Activated CD4-positive, CD25-positive, alpha-beta regulatory T cell (primary cell): ENCODE data around the gene HCK.
"Not testable (repeated sequence)": the region's sequence is repeated elsewhere in the genome, so short reads cannot be mapped to it uniquely, and the experiment has no call there.

Source experiments
- DNase-seq, 4 experiments: peaks; one replicate each; lab custom pipeline; 2025; lab: John Stamatoyannopoulos, UW

Gene HCK

GRCh38 chr20:32108814-32109391 is 56.9 kb downstream of the HCK start:
- DNase-seq = no peak

GRCh38 chr20:32109392-32110172 is 57.5 kb downstream of the HCK start, which contains the start of gene TM9SF4:
Gene TM9SF4, plus strand, starts transcription at chr20:32109714. Its CDS starts 27 bp downstream, at chr20:32109741.
- peak; percentile 78 to 84 (median 80) for DNase-seq

GRCh38 chr20:32110173-32110704 is 58.2 kb downstream of the HCK start:
- DNase-seq = peak in 1 of 4 experiments; percentile 16

GRCh38 chr20:32110727-32111126 is 58.7 kb downstream of the HCK start:
- no peak for DNase-seq

GRCh38 chr20:32111156-32111686 is 59.2 kb downstream of the HCK start:
- no peak for DNase-seq

- DNase-seq = no peak
Observed at GRCh38 chr20:32111753-32112152, 59.7 kb downstream of the HCK start.

GRCh38 chr20:32112841-32113240 is 60.8 kb downstream of the HCK start:
- no peak for DNase-seq

- DNase-seq = no peak
Observed at GRCh38 chr20:32113591-32114260, 61.7 kb downstream of the HCK start.

- no peak for DNase-seq
Observed at GRCh38 chr20:32114305-32114960, 62.4 kb downstream of the HCK start.

- no peak for DNase-seq
Observed at GRCh38 chr20:32115211-32115767, 63.2 kb downstream of the HCK start.

- no peak for DNase-seq
Observed at GRCh38 chr20:32116079-32116521, 64.1 kb downstream of the HCK start.

GRCh38 chr20:32116796-32117195 is 64.8 kb downstream of the HCK start:
- DNase-seq = not testable (repeated sequence)

GRCh38 chr20:32118427-32118826 is 66.4 kb downstream of the HCK start:
- DNase-seq = not testable (repeated sequence)

- no peak for DNase-seq
Observed at GRCh38 chr20:32119734-32120133, 67.7 kb downstream of the HCK start.

- not testable (repeated sequence) for DNase-seq
Observed at GRCh38 chr20:32121908-32122307, 69.9 kb downstream of the HCK start.

GRCh38 chr20:32123088-32123487 is 71.0 kb downstream of the HCK start:
- DNase-seq = no peak

- no peak for DNase-seq
Observed at GRCh38 chr20:32124916-32125454, 72.9 kb downstream of the HCK start.

- no peak for DNase-seq
Observed at GRCh38 chr20:32125506-32125905, 73.5 kb downstream of the HCK start.

GRCh38 chr20:32126919-32127318 is 74.9 kb downstream of the HCK start:
- no peak for DNase-seq

GRCh38 chr20:32127347-32127746 is 75.3 kb downstream of the HCK start:
- no peak for DNase-seq

GRCh38 chr20:32128167-32128566 is 76.1 kb downstream of the HCK start:
- no peak for DNase-seq
